Liver (tissue), 9 donors: ENCODE data around the gene OR2Y1. TPM values are rescaled to one million over a fixed set of nuclear protein-coding genes. Genes with fewer than 3 reads are reported as not detected.

Source experiments
- DNase-seq: peaks from one replicate; pipeline ENCODE4 v3.0.0-alpha.2; 2017; ENCODE audit warnings: low spot score
- H3K27ac ChIP-seq, 2 donors: one replicate each; pipeline ENCODE4 v1.7.0; 2013; ENCODE audit warnings: inconsistent platforms in 2 of 2, low read length in 2 of 2, control low read depth in 1 of 2, low read depth in 1 of 2, mild to moderate bottlenecking in 1 of 2
- H3K27me3 ChIP-seq, 4 donors: one replicate each; pipeline versions ENCODE4 v1.6.1 to v1.7.0; 2013; ENCODE audit warnings: low read length in 3 of 4, inconsistent platforms in 1 of 4, mild to moderate bottlenecking in 1 of 4, moderate library complexity in 1 of 4; ENCODE audit not compliant: control insufficient read depth in 4 of 4, insufficient read depth in 4 of 4
- H3K36me3 ChIP-seq, 4 donors: one replicate each; pipeline versions ENCODE4 v1.6.1 to v1.7.0; 2013; ENCODE audit warnings: low read length in 3 of 4, mild to moderate bottlenecking in 3 of 4, low read depth in 1 of 4, moderate library complexity in 1 of 4; ENCODE audit not compliant: control insufficient read depth in 4 of 4, insufficient read depth in 3 of 4
- H3K4me1 ChIP-seq, 4 donors: one replicate each; pipeline versions ENCODE4 v1.6.1 to v1.7.0; 2013; ENCODE audit warnings: low read length in 3 of 4, mild to moderate bottlenecking in 3 of 4, moderate library complexity in 1 of 4; ENCODE audit not compliant: control insufficient read depth in 4 of 4, insufficient read depth in 4 of 4
- H3K4me3 ChIP-seq, 3 donors: one replicate each; pipeline versions ENCODE4 v1.6.1 to v1.7.0; 2013; ENCODE audit warnings: low read length in 3 of 3, control low read depth in 1 of 3, low read depth in 1 of 3, mild to moderate bottlenecking in 1 of 3
- H3K9ac ChIP-seq, 2 donors: one replicate each; pipeline ENCODE4 v1.7.0; 2013; ENCODE audit warnings: low read length in 2 of 2, mild to moderate bottlenecking in 2 of 2, moderate library complexity in 2 of 2, control low read depth in 1 of 2, low read depth in 1 of 2
- H3K9me3 ChIP-seq, 4 donors: one replicate each; pipeline versions ENCODE4 v1.6.1 to v1.7.0; 2013; ENCODE audit warnings: low read length in 3 of 4; ENCODE audit not compliant: control insufficient read depth in 4 of 4
- EGR1 ChIP-seq, 2 donors: IDR thresholded peaks; 2 replicates each; pipeline ENCODE4 v1.6.1; 2016 to 2018; ENCODE audit warnings: antibody characterized with exemption in 2 of 2, low read depth in 2 of 2
- FOXA1 ChIP-seq: IDR thresholded peaks from 2 replicates; pipeline ENCODE4 v1.6.1; 2016; ENCODE audit warnings: antibody characterized with exemption
- FOXA2 ChIP-seq: IDR thresholded peaks from 2 replicates; pipeline ENCODE4 v1.6.1; 2016; ENCODE audit warnings: antibody characterized with exemption
- GABPA ChIP-seq, 2 donors: IDR thresholded peaks in 1 of 2; conservative IDR thresholded peaks in 1 of 2; 2 replicates each; pipeline ENCODE4 v1.6.1; 2016; ENCODE audit warnings: antibody characterized with exemption in 2 of 2, mild to moderate bottlenecking in 1 of 2, moderate library complexity in 1 of 2
- HNF4A ChIP-seq, 2 donors: conservative IDR thresholded peaks; 2 replicates each; pipeline ENCODE4 v1.6.1; 2016; ENCODE audit warnings: antibody characterized with exemption in 2 of 2, mild to moderate bottlenecking in 2 of 2
- HNF4G ChIP-seq: IDR thresholded peaks from 2 replicates; pipeline ENCODE4 v1.6.1; 2016; ENCODE audit warnings: antibody characterized with exemption
- JUND ChIP-seq, 2 donors: IDR thresholded peaks; 2 replicates each; pipeline ENCODE4 v1.6.1; 2016; ENCODE audit warnings: antibody characterized with exemption in 2 of 2
- NR2F2 ChIP-seq: IDR thresholded peaks from 2 replicates; pipeline ENCODE4 v1.6.1; 2016; ENCODE audit warnings: antibody characterized with exemption
- RAD21 ChIP-seq, 2 donors: IDR thresholded peaks; 2 replicates each; pipeline ENCODE4 v1.6.1; 2016; ENCODE audit warnings: antibody characterized with exemption in 2 of 2, mild to moderate bottlenecking in 2 of 2
- RXRA ChIP-seq, 2 donors: IDR thresholded peaks; 2 replicates each; pipeline ENCODE4 v1.6.1; 2017 to 2018; ENCODE audit warnings: antibody characterized with exemption in 2 of 2, mild to moderate bottlenecking in 1 of 2
- SP1 ChIP-seq: IDR thresholded peaks from 2 replicates; pipeline ENCODE4 v1.6.1; 2018; ENCODE audit warnings: antibody characterized with exemption, mild to moderate bottlenecking
- TAF1 ChIP-seq: conservative IDR thresholded peaks from 2 replicates; pipeline ENCODE4 v1.6.1; 2016; ENCODE audit warnings: antibody characterized with exemption, mild to moderate bottlenecking
- YY1 ChIP-seq: IDR thresholded peaks from 2 replicates; pipeline ENCODE4 v1.6.1; 2016; ENCODE audit warnings: antibody characterized with exemption, mild to moderate bottlenecking
- WGBS: extraction: QIAGEN DNeasy Blood & Tissue Kit; methylation state at CpG from one replicate; pipeline ENCODE4 v1.1.7; 2013; 5-methylcytosine and 5-hydroxymethylcytosine counted together
- polyA plus RNA-seq, 2 donors: library from polyadenylated mRNA; stranded (reverse) in 1 of 2; unstranded in 1 of 2; fragments of 200-250 nt in 1 of 2; fragments of >200 nt in 1 of 2; fragmentation: Nextera tagmentation in 1 of 2; extraction: Ambion mirVana in 1 of 2; gene quantifications; one replicate each; pipeline versions ENCODE4 v1.2.1 to v1.2.3, GENCODE V29; 2013 to 2015
- total RNA-seq, 2 donors: library from RNA; depleted of rRNA; stranded (reverse); fragments of >200 nt; gene quantifications; one replicate each; pipeline ENCODE4 v1.2.3, GENCODE V29; 2014
- TF ChIP-seq, protein P1 (sequence below): IDR thresholded peaks from 2 replicates; pipeline ENCODE4 v1.6.1; 2016; ENCODE audit warnings: antibody characterized with exemption, mild to moderate bottlenecking
- TF ChIP-seq, protein P2 (sequence below): IDR thresholded peaks from 2 replicates; pipeline ENCODE4 v1.6.1; 2016; ENCODE audit warnings: antibody characterized with exemption
- TF ChIP-seq, protein P3 (sequence below): fragments of 150-350 bp; IDR thresholded peaks from 2 replicates; pipeline ENCODE4 v1.5.1; 2017; ENCODE audit warnings: improper control_type of control experiment, low read depth, low read length; ENCODE audit not compliant: missing input control
- TF ChIP-seq, protein P4 (sequence below): IDR thresholded peaks from 2 replicates; pipeline ENCODE4 v1.6.1; 2016; ENCODE audit warnings: antibody characterized with exemption
- TF ChIP-seq, protein P5 (sequence below): IDR thresholded peaks from 2 replicates; pipeline ENCODE4 v1.6.1; 2016; ENCODE audit warnings: antibody characterized with exemption
- donor health status: healthy.
- donor health status: healthy.
- donor health status: healthy.
- donor health status: healthy.
- donor health status: healthy.

The OR2Y1 gene
- total and polyA plus RNA-seq, 4 donors: not detected

DNA sequence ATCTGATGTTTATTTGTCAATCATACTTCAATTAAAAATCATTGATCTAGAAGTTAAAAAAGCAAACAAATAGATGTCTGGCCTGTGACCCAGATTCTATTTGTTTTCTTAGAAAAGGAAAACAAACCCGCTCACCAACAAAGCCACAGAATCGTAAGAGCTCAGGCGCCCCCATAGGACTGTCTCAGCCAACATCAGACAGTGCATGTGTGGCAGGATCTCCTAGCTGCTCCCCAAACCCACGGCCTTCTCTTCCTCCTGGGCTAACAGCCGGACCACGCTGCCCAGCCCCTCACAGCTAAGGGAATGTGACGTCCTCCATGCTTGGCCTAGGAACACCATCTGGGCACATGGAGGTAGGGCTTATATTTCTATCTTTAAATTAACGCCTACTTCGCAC lies 19.4 kb downstream of the OR2Y1 start:
- Histone ChIP-seq H3K9me3 (peaks cover 0 to 4% (median 0%) of the 10 kb centered on the region in 4 donors), H3K9ac (no peak overlapping the region), H3K36me3 (no peaks in the 10 kb centered on the region), H3K4me1 (no peaks in the 10 kb centered on the region), H3K27ac (no peak overlapping the region), H3K27me3 (peaks cover 0 to 3% (median 0%) of the 10 kb centered on the region in 4 donors), H3K4me3 (no peak overlapping the region)
- no peak for DNase-seq
- whole genome bisulfite sequencing: 71% methylated on average over 9 of the region's 9 CpGs
- TF ChIP-seq FOXA2: no peak
- TF ChIP-seq, protein P1, sequence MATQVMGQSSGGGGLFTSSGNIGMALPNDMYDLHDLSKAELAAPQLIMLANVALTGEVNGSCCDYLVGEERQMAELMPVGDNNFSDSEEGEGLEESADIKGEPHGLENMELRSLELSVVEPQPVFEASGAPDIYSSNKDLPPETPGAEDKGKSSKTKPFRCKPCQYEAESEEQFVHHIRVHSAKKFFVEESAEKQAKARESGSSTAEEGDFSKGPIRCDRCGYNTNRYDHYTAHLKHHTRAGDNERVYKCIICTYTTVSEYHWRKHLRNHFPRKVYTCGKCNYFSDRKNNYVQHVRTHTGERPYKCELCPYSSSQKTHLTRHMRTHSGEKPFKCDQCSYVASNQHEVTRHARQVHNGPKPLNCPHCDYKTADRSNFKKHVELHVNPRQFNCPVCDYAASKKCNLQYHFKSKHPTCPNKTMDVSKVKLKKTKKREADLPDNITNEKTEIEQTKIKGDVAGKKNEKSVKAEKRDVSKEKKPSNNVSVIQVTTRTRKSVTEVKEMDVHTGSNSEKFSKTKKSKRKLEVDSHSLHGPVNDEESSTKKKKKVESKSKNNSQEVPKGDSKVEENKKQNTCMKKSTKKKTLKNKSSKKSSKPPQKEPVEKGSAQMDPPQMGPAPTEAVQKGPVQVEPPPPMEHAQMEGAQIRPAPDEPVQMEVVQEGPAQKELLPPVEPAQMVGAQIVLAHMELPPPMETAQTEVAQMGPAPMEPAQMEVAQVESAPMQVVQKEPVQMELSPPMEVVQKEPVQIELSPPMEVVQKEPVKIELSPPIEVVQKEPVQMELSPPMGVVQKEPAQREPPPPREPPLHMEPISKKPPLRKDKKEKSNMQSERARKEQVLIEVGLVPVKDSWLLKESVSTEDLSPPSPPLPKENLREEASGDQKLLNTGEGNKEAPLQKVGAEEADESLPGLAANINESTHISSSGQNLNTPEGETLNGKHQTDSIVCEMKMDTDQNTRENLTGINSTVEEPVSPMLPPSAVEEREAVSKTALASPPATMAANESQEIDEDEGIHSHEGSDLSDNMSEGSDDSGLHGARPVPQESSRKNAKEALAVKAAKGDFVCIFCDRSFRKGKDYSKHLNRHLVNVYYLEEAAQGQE: no peak
- TF ChIP-seq FOXA1: no peak
- no peak for TF ChIP-seq YY1
- TF ChIP-seq GABPA (IDR thresholded peaks at IDR 0.05 in 1 of 2, conservative IDR thresholded peaks at IDR 0.05 in 1 of 2): no peak
- TF ChIP-seq, protein P2, sequence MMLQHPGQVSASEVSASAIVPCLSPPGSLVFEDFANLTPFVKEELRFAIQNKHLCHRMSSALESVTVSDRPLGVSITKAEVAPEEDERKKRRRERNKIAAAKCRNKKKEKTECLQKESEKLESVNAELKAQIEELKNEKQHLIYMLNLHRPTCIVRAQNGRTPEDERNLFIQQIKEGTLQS: no peak
- TF ChIP-seq, protein P3, sequence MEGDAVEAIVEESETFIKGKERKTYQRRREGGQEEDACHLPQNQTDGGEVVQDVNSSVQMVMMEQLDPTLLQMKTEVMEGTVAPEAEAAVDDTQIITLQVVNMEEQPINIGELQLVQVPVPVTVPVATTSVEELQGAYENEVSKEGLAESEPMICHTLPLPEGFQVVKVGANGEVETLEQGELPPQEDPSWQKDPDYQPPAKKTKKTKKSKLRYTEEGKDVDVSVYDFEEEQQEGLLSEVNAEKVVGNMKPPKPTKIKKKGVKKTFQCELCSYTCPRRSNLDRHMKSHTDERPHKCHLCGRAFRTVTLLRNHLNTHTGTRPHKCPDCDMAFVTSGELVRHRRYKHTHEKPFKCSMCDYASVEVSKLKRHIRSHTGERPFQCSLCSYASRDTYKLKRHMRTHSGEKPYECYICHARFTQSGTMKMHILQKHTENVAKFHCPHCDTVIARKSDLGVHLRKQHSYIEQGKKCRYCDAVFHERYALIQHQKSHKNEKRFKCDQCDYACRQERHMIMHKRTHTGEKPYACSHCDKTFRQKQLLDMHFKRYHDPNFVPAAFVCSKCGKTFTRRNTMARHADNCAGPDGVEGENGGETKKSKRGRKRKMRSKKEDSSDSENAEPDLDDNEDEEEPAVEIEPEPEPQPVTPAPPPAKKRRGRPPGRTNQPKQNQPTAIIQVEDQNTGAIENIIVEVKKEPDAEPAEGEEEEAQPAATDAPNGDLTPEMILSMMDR: no peak
- no peak for TF ChIP-seq TAF1
- TF ChIP-seq, protein P4, sequence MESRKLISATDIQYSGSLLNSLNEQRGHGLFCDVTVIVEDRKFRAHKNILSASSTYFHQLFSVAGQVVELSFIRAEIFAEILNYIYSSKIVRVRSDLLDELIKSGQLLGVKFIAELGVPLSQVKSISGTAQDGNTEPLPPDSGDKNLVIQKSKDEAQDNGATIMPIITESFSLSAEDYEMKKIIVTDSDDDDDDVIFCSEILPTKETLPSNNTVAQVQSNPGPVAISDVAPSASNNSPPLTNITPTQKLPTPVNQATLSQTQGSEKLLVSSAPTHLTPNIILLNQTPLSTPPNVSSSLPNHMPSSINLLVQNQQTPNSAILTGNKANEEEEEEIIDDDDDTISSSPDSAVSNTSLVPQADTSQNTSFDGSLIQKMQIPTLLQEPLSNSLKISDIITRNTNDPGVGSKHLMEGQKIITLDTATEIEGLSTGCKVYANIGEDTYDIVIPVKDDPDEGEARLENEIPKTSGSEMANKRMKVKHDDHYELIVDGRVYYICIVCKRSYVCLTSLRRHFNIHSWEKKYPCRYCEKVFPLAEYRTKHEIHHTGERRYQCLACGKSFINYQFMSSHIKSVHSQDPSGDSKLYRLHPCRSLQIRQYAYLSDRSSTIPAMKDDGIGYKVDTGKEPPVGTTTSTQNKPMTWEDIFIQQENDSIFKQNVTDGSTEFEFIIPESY: no peak
- no peak for TF ChIP-seq RXRA (IDR thresholded peaks at IDR 0.05)
- no peak for TF ChIP-seq SP1
- TF ChIP-seq, protein P5, sequence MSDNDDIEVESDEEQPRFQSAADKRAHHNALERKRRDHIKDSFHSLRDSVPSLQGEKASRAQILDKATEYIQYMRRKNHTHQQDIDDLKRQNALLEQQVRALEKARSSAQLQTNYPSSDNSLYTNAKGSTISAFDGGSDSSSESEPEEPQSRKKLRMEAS: no peak
- no peak for TF ChIP-seq HNF4G
- TF ChIP-seq EGR1 (IDR thresholded peaks at IDR 0.05; ENCODE audit: low read depth in 2 of 2): no peak
- no peak for TF ChIP-seq JUND (IDR thresholded peaks at IDR 0.05)
- TF ChIP-seq RAD21 (IDR thresholded peaks at IDR 0.05): no peak
- no peak for TF ChIP-seq NR2F2
- TF ChIP-seq HNF4A (conservative IDR thresholded peaks at IDR 0.05): no peak
